Fibroblast of skin of back (primary cell): ENCODE results near the gene NAV3.
"Not testable (repeated sequence)": the region's sequence is repeated elsewhere in the genome, so short reads cannot be mapped to it uniquely, and the experiment has no call there.

Experiments
- DNase-seq: peaks from one replicate; pipeline ENCODE4 v3.0.0-alpha.2; 2013

NAV3 gene

GRCh38 chr12:78191611-78192010 lies 360.9 kb downstream of the NAV3 start:
- DNase-seq: no peak

GRCh38 chr12:78192979-78193378 lies 362.3 kb downstream of the NAV3 start:
- DNase-seq: no peak

GRCh38 chr12:78194448-78194847 lies 363.8 kb downstream of the NAV3 start:
- DNase-seq: peak; percentile 81

- DNase-seq: no peak
Observed at GRCh38 chr12:78198896-78199295, 368.2 kb downstream of the NAV3 start.

- no peak for DNase-seq
Observed at GRCh38 chr12:78199926-78200325, 369.2 kb downstream of the NAV3 start.

GRCh38 chr12:78204926-78205325 lies 374.2 kb downstream of the NAV3 start:
- DNase-seq: peak; percentile 63

GRCh38 chr12:78208092-78208491 lies 377.4 kb downstream of the NAV3 start:
- DNase-seq: peak; percentile 29

- peak; percentile 14 for DNase-seq
Observed at GRCh38 chr12:78209846-78210505, 379.3 kb downstream of the NAV3 start.

- DNase-seq: no peak
Observed at GRCh38 chr12:78210506-78210860, 379.8 kb downstream of the NAV3 start.

GRCh38 chr12:78210894-78211302 lies 380.2 kb downstream of the NAV3 start:
- peak; percentile 62 for DNase-seq

- DNase-seq: no peak
Observed at GRCh38 chr12:78220811-78221210, 390.1 kb downstream of the NAV3 start.

- DNase-seq: no peak
Observed at GRCh38 chr12:78224154-78224553, 393.5 kb downstream of the NAV3 start.

- peak; percentile 20 for DNase-seq
Observed at GRCh38 chr12:78226763-78227162, 396.1 kb downstream of the NAV3 start.

GRCh38 chr12:78229591-78230101 lies 399.0 kb downstream of the NAV3 start:
- peak; percentile 39 for DNase-seq

- DNase-seq: no peak
Observed at GRCh38 chr12:78232756-78233155, 402.1 kb downstream of the NAV3 start.

- no peak for DNase-seq
Observed at GRCh38 chr12:78236264-78236663, 405.6 kb downstream of the NAV3 start.

- peak; percentile 28 for DNase-seq
Observed at GRCh38 chr12:78239544-78239943, 408.9 kb downstream of the NAV3 start.

GRCh38 chr12:78240827-78241226 lies 410.1 kb downstream of the NAV3 start:
- DNase-seq: no peak

GRCh38 chr12:78241446-78241845 lies 410.8 kb downstream of the NAV3 start:
- DNase-seq: no peak

- no peak for DNase-seq
Observed at GRCh38 chr12:78244916-78245507, 414.3 kb downstream of the NAV3 start.

- DNase-seq: peak; percentile 30
Observed at GRCh38 chr12:78248321-78248720, 417.6 kb downstream of the NAV3 start.

- DNase-seq: no peak
Observed at GRCh38 chr12:78249578-78249977, 418.9 kb downstream of the NAV3 start.

GRCh38 chr12:78257662-78258061 lies 427.0 kb downstream of the NAV3 start:
- not testable (repeated sequence) for DNase-seq

- DNase-seq: no peak
Observed at GRCh38 chr12:78260976-78261375, 430.3 kb downstream of the NAV3 start.
